ENCODE data around the gene GTPBP6.
"Not testable (repeated sequence)": the region's sequence is repeated elsewhere in the genome, so short reads cannot be mapped to it uniquely, and the experiment has no call there.

Gene GTPBP6

GRCh38 chrX:291411-291901 is 27.1 kb downstream of the GTPBP6 start:
- no peak for DNase-seq (ENCODE audit: low read depth, low spot score)

GRCh38 chrX:290476-291166 is 28.0 kb downstream of the GTPBP6 start:
- DNase-seq (ENCODE audit: low read depth, low spot score), result no peak

GRCh38 chrX:288561-288991 is 30.0 kb downstream of the GTPBP6 start:
- DNase-seq (ENCODE audit: low read depth, low spot score), result no peak

GRCh38 chrX:287670-288069 is 30.9 kb downstream of the GTPBP6 start:
- DNase-seq (ENCODE audit: low read depth, low spot score), result no peak

GRCh38 chrX:285076-285677 is 33.4 kb downstream of the GTPBP6 start:
- DNase-seq (ENCODE audit: low read depth, low spot score), result no peak

- peak; percentile 86 for DNase-seq (ENCODE audit: low read depth, low spot score)
These were observed 35.3 kb downstream of the GTPBP6 start for GRCh38 chrX:283115-283845.

- DNase-seq (ENCODE audit: low read depth, low spot score), result not testable (repeated sequence)
These were observed 36.5 kb downstream of the GTPBP6 start for GRCh38 chrX:282000-282681.

- DNase-seq (ENCODE audit: low read depth, low spot score), result no peak
These were observed 37.2 kb downstream of the GTPBP6 start, which contains the start of gene PLCXD1 for GRCh38 chrX:281166-281999. Gene PLCXD1 (plus strand): TSS chrX:281381. CDS start chrX:284188, 2,807 bp downstream.

- DNase-seq (ENCODE audit: low read depth, low spot score), result not testable (repeated sequence)
These were observed 37.9 kb downstream of the GTPBP6 start for GRCh38 chrX:280722-281121.

- not testable (repeated sequence) for DNase-seq (ENCODE audit: low read depth, low spot score)
These were observed 38.6 kb downstream of the GTPBP6 start for GRCh38 chrX:279757-280604.

GRCh38 chrX:276581-277201 is 41.9 kb downstream of the GTPBP6 start:
- no peak for DNase-seq (ENCODE audit: low read depth, low spot score)

- DNase-seq (ENCODE audit: low read depth, low spot score), result no peak
These were observed 42.5 kb downstream of the GTPBP6 start for GRCh38 chrX:275967-276580.

GRCh38 chrX:275476-275966 is 43.1 kb downstream of the GTPBP6 start:
- no peak for DNase-seq (ENCODE audit: low read depth, low spot score)

GRCh38 chrX:274904-275475 is 43.6 kb downstream of the GTPBP6 start:
- no peak for DNase-seq (ENCODE audit: low read depth, low spot score)

- no peak for DNase-seq (ENCODE audit: low read depth, low spot score)
These were observed 47.7 kb downstream of the GTPBP6 start for GRCh38 chrX:270848-271367.

GRCh38 chrX:267771-268261 is 50.8 kb downstream of the GTPBP6 start:
- no peak for DNase-seq (ENCODE audit: low read depth, low spot score)

- no peak for DNase-seq (ENCODE audit: low read depth, low spot score)
These were observed 53.1 kb downstream of the GTPBP6 start for GRCh38 chrX:265502-265901.

Data from activated naive CD8-positive, alpha-beta T cell treated with anti-CD3 and anti-CD28 coated beads, Interleukin-2, amount 50 U/mL, for 16 hours (primary cell).